Stomach smooth muscle (tissue), 2 donors: ENCODE measurements around the gene VIPR2.
"Not testable (repeated sequence)": the region's sequence is repeated elsewhere in the genome, so short reads cannot be mapped to it uniquely, and the experiment has no call there.

Experiments used
- H3K27ac ChIP-seq: one replicate; pipeline ENCODE4 v1.7.0; 2013; ENCODE audit warnings: mild to moderate bottlenecking, low read length, inconsistent platforms
- H3K27me3 ChIP-seq, 2 donors: one replicate each; pipeline ENCODE4 v1.7.0; 2013; ENCODE audit warnings: low read length in 2 of 2; ENCODE audit not compliant: insufficient read depth in 2 of 2, control insufficient read depth in 1 of 2
- H3K36me3 ChIP-seq, 2 donors: one replicate each; pipeline ENCODE4 v1.7.0; 2013; ENCODE audit warnings: low read length in 2 of 2; ENCODE audit not compliant: control insufficient read depth in 2 of 2, insufficient read depth in 2 of 2
- H3K4me1 ChIP-seq: one replicate; pipeline ENCODE4 v1.7.0; 2013; ENCODE audit warnings: low read length; ENCODE audit not compliant: control insufficient read depth, insufficient read depth
- H3K4me3 ChIP-seq, 2 donors: one replicate each; pipeline ENCODE4 v1.7.0; 2013; ENCODE audit warnings: low read length in 2 of 2
- H3K9ac ChIP-seq, 2 donors: one replicate each; pipeline ENCODE4 v1.7.0; 2013; ENCODE audit warnings: low read length in 2 of 2, mild to moderate bottlenecking in 1 of 2
- H3K9me3 ChIP-seq, 2 donors: one replicate each; pipeline ENCODE4 v1.7.0; 2013; ENCODE audit warnings: low read length in 2 of 2; ENCODE audit not compliant: control insufficient read depth in 2 of 2
- donor health status: healthy.
- donor health status: Pancreatic carcinoma.

Gene VIPR2

GRCh38 chr7:159172400-159172799 is 27.7 kb upstream of the VIPR2 start:
- Histone ChIP-seq H3K9ac (no peak overlapping the region), H3K4me1 (no peaks in the 10 kb centered on the region), H3K27me3 (no peaks in the 10 kb centered on the region), H3K36me3 (no peaks in the 10 kb centered on the region), H3K9me3 (no peaks in the 10 kb centered on the region), H3K27ac (no peak overlapping the region), H3K4me3 (no peak overlapping the region)

- Histone ChIP-seq H3K27me3 (no peaks in the 10 kb centered on the region), H3K9me3 (no peaks in the 10 kb centered on the region), H3K36me3 (no peaks in the 10 kb centered on the region), H3K9ac (no peak overlapping the region), H3K4me1 (no peaks in the 10 kb centered on the region), H3K4me3 (no peak overlapping the region), H3K27ac (no peak overlapping the region)
These were observed 24.7 kb upstream of the VIPR2 start for GRCh38 chr7:159169391-159169790.

GRCh38 chr7:159167139-159167538 is 22.5 kb upstream of the VIPR2 start:
- no peaks in the 10 kb centered on the region for H3K9me3 ChIP-seq
- no peak overlapping the region for H3K4me3 ChIP-seq
- H3K36me3 ChIP-seq = no peaks in the 10 kb centered on the region
- no peak overlapping the region for H3K27ac ChIP-seq
- H3K4me1 ChIP-seq = no peaks in the 10 kb centered on the region
- no peak overlapping the region for H3K9ac ChIP-seq
- H3K27me3 ChIP-seq = no peaks in the 10 kb centered on the region

DNA sequence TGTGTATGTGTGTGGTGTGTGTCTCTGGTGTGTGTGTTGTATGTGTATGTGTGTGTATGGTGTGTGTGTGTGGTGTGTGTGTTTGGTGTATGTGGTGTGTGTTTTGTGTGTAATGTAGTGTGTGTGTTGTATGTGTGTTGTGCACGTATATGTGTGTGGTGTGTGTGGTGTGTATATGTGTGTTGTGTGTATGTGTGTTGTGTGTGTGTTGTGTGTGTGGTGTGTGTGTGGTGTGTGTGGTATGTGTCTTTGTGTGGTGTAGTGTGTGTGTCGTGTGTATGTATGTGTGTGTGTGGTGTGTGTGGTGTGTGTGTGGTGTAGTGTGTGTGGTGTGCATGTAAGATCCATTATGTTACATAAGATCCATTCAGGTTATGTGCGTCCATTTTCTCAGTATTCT is 21.9 kb upstream of the VIPR2 start:
- Histone ChIP-seq H3K27me3 (no peaks in the 10 kb centered on the region), H3K27ac (no peak overlapping the region), H3K4me1 (no peaks in the 10 kb centered on the region), H3K9me3 (no peaks in the 10 kb centered on the region), H3K36me3 (no peaks in the 10 kb centered on the region), H3K4me3 (no peak overlapping the region), H3K9ac (no peak overlapping the region)

- Histone ChIP-seq H3K9ac (no peak overlapping the region), H3K9me3 (no peaks in the 10 kb centered on the region), H3K4me3 (no peak overlapping the region), H3K27ac (no peak overlapping the region), H3K27me3 (no peaks in the 10 kb centered on the region), H3K36me3 (no peaks in the 10 kb centered on the region), H3K4me1 (no peaks in the 10 kb centered on the region)
These were observed 20.7 kb upstream of the VIPR2 start for GRCh38 chr7:159165352-159165751.

- H3K9me3 ChIP-seq, H3K36me3 ChIP-seq, H3K27me3 ChIP-seq, H3K4me1 ChIP-seq, H3K4me3 ChIP-seq, H3K27ac ChIP-seq, H3K9ac ChIP-seq: not testable (repeated sequence)
These were observed 19.1 kb upstream of the VIPR2 start for GRCh38 chr7:159163703-159164301.

DNA sequence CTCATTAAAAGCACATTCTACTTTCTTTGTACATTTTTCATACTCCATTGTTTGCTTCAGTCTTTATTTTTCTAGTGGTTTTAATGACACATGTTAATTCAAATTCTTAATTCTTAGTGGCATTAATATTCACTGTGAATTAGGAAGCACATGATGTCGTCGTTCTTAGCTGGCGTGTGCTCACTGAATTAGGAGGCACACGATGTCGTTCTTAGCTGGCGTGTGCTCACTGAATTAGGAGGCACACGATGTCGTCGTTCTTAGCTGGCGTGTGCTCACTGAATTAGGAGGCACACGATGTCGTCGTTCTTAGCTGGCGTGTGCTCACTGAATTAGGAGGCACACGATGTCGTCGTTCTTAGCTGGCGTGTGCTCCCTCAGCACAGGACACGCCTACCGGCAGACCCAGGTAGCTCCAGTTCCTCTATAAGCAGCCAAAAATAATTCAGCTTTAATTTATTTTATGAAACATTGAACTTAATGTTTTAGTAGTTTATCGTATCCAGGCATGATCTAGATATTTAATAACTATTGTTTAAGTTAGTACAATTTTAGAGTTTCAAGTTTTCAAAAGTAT is 17.5 kb upstream of the VIPR2 start:
- H3K36me3 ChIP-seq, H3K27me3 ChIP-seq, H3K9ac ChIP-seq, H3K27ac ChIP-seq, H3K9me3 ChIP-seq, H3K4me1 ChIP-seq, H3K4me3 ChIP-seq: not testable (repeated sequence)

DNA sequence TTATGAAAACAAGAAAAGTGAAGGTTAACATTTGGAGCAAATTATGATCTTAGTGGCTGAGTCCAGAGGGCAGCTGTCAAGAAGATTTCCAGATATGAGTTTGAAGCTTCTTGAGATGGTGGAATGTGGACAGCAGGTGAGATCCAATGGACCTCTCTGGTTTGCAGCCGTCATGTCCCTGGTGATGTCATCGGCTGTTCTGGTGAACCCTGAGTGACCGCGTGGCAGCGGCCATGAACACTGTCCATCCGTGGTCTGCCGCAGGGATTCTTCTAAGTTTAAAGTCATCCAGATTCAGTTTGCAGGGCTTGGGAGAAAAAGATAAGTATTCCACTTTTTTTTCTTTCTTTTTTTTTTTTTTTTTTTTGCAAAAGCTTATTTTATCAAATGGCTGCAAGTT is 15.8 kb upstream of the VIPR2 start:
- H3K27me3 ChIP-seq = no peaks in the 10 kb centered on the region
- H3K4me1 ChIP-seq = no peaks in the 10 kb centered on the region
- H3K36me3 ChIP-seq = no peaks in the 10 kb centered on the region
- no peaks in the 10 kb centered on the region for H3K9me3 ChIP-seq
- no peak overlapping the region for H3K27ac ChIP-seq
- no peak overlapping the region for H3K4me3 ChIP-seq
- H3K9ac ChIP-seq = no peak overlapping the region

DNA sequence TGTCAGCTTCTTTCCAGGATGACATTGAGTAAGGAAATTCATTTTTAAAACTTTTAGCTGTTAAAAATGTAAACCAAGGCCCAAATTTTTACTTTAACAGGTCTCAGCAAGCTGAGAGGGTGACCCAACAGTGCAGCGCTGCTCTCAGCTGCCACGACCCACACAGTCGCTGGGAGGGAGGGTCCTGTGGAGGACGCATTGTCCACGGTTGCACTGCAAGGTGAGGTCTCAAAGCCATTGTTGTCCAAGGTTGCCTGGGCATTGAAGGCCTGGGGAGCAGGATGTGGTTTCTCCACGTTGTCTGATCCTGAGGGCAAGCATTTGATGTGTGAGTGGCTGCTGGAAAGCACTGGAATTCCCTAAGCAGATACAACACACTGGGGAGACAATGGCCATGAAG is 15.1 kb upstream of the VIPR2 start:
- Histone ChIP-seq H3K36me3 (no peaks in the 10 kb centered on the region), H3K27ac (no peak overlapping the region), H3K4me3 (no peak overlapping the region), H3K9me3 (no peaks in the 10 kb centered on the region), H3K4me1 (no peaks in the 10 kb centered on the region), H3K9ac (no peak overlapping the region), H3K27me3 (no peaks in the 10 kb centered on the region)

DNA sequence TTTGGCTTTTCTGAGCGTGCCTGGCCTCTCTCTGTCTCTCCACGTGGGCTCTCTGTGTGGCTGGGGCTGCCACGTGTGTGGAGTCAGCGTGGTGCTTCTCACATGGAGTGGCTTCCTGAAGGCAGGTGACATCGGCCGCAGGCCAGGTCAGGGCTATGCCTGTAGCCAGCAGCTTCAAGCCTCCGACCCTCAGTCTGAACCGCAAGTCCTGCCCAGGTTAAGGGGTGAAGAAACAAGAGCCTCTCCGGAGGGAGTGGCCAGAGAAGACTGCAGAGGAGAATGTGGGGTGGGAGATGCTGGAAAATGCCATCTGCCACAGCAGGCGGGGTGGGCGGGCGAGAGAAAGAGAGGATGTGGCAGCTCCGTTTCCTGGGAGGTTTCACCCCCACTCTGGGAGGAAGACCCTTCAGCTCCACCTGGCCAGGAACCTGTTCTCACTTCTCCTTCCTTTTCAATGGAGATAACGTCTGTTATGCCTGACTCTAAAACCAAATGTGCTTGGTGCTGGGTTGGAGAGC is 14.3 kb upstream of the VIPR2 start:
- Histone ChIP-seq H3K9ac (no peak overlapping the region), H3K4me3 (no peak overlapping the region), H3K27me3 (no peaks in the 10 kb centered on the region), H3K27ac (no peak overlapping the region), H3K36me3 (no peaks in the 10 kb centered on the region), H3K4me1 (no peaks in the 10 kb centered on the region), H3K9me3 (no peaks in the 10 kb centered on the region)

DNA sequence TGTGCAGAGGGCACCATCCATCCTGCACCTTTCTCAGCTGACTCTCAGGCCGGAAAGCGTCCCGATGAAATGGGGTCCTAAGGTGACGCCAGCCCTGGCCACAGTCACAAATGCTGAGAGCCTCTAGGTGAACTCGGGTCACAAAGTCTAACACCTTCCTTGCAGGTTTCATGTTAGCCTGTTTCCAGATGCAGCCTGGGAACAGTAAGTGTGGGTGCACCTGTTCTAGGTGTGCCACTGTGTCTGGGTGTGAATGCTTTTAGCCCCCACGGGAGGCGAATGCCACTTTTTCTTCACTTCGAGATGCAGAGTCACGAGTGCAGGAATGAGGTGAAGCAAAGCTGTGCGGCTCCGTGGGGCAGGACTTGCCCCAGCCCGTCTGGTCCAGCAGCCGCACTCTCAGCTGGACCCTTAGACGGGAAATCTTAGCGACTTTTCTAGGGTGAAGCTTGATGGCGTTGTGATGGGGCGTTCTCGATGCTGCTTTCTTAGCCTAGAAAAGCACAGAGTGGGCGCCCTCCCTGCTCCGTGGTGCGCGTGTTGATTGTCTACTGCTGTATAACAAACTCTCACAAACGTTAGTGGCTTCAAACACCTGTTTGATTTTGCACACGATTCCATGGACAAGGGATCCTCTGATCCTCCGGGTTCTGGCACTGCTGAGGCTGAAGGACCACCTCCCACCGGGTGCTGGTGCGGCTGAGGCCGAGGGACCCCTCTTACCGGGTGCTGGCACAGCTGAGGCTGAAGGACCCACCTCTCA is 13.6 kb upstream of the VIPR2 start:
- Histone ChIP-seq H3K27ac (no peak overlapping the region), H3K9me3 (no peaks in the 10 kb centered on the region), H3K4me1 (no peaks in the 10 kb centered on the region), H3K4me3 (no peak overlapping the region), H3K9ac (no peak overlapping the region), H3K27me3 (no peaks in the 10 kb centered on the region), H3K36me3 (no peaks in the 10 kb centered on the region)
